AG09319 (cell line): ENCODE data around the gene NAPEPLD.
"Not testable (repeated sequence)": the region's sequence is repeated elsewhere in the genome, so short reads cannot be mapped to it uniquely, and the experiment has no call there.

Experiments used
- DNase-seq: peaks from one replicate; pipeline ENCODE4 v3.0.0-alpha.2; 2010; ENCODE audit warnings: low read depth; ENCODE audit errors: extremely low read depth
- TF ChIP-seq, protein P1 (sequence below): IDR thresholded peaks from 2 replicates; pipeline ENCODE4 v1.5.1; 2011; ENCODE audit warnings: low read depth, mild to moderate bottlenecking, inconsistent platforms, low read length, moderate library complexity

Gene NAPEPLD

DNA sequence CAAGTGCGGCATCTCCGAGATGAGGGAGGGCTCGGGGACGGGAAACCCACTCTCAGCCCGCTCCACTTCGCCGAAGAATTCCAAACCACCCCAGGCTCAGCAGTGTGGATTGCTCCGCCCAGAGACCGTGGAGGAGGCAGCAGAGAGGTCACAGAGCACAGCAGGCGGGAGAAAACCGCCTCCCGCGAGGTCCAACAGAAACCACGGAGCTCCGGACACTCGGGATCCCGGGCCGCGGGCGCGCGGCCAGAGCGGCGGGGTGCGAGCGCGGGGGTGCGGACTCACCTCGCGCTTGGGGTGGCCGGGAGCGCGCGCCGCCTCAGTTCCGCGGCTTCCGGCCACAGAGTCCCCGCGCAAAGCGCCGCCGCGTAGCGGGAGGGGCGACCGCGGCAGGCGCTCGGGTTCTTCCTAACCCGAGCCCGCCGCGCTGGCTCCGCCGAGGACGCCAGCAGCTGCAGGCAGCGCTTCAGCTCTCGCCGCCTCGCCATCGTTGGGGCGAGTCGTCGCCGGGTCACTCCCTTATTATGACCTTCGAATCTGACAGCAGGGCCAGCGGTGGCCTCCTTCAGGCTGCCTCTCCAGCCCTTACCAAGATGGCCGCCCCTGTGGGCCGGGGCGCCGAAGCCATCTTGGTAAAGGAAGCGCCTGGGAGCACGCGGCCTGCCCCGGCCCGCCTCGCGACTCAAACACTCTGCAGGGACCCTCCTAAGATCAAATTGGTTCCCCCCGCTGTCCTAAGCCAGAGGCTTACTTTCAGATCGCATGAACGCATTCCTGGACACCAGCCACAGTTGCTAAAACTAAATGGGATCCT lies at the start of gene NAPEPLD:
TSS of gene NAPEPLD (minus strand) at position 106 of the 814 bp plus-strand sequence. CDS start 20,323 bp downstream, outside the sequence.
- TF ChIP-seq, protein P1, sequence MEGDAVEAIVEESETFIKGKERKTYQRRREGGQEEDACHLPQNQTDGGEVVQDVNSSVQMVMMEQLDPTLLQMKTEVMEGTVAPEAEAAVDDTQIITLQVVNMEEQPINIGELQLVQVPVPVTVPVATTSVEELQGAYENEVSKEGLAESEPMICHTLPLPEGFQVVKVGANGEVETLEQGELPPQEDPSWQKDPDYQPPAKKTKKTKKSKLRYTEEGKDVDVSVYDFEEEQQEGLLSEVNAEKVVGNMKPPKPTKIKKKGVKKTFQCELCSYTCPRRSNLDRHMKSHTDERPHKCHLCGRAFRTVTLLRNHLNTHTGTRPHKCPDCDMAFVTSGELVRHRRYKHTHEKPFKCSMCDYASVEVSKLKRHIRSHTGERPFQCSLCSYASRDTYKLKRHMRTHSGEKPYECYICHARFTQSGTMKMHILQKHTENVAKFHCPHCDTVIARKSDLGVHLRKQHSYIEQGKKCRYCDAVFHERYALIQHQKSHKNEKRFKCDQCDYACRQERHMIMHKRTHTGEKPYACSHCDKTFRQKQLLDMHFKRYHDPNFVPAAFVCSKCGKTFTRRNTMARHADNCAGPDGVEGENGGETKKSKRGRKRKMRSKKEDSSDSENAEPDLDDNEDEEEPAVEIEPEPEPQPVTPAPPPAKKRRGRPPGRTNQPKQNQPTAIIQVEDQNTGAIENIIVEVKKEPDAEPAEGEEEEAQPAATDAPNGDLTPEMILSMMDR, result no peak
- DNase-seq, result peak; percentile 70

DNA sequence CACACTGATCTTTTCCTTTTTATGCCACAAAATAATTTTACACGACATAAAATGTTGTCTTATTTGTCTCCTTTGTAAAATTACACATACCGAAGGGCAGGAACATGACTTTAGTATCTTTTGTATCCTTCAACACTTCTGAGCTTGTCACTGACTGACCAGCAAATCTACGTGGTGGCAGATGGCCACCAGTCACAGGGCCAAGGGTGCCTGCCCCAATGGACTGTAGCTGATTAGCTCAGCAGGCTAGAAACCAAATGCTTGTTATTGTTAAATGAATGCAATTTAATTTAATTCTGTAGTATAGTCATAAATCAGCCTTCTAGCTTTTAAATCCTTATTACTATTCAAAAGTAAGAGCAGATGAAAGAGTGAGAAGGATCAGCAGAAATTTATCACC lies 49.2 kb upstream of the NAPEPLD start:
- not testable (repeated sequence) for DNase-seq

GRCh38 chr7:103195364-103195763 lies 46.5 kb upstream of the NAPEPLD start:
- not testable (repeated sequence) for DNase-seq

DNA sequence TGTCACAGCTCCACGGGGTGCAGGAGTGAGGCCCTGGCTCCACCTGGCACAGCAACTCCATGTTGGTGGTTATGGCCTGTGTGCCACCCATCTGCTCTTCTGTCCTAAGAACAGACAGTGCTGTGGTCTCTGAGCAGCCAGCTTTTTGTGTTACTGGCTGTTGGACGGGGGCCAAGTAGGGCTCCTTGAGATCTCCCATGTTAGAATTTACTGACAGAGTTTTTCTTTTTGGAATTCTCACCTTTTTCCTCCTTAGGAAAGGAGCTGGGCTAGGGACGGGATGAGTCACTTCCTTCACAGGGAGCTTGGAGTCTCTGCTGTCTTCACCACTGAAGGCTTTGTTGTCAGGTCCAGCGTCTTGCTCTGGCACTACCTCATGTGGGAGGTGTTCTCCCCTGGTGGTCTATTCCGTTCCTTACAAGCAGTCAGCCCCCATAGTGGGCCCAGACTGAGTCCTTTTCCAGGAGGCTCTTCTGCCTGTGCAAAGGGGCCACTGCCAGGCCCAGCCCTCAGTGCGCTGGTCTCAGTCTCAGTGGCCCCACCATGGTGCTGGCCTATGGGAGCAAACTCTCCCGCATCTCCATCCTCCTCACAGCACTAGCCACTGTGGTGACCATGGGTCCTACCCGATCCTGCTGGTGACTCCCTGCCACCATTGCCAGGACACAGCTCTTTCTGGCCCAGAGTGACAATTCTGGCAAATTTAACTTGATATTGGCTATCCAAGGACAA lies 23.7 kb upstream of the NAPEPLD start:
- not testable (repeated sequence) for DNase-seq

DNA sequence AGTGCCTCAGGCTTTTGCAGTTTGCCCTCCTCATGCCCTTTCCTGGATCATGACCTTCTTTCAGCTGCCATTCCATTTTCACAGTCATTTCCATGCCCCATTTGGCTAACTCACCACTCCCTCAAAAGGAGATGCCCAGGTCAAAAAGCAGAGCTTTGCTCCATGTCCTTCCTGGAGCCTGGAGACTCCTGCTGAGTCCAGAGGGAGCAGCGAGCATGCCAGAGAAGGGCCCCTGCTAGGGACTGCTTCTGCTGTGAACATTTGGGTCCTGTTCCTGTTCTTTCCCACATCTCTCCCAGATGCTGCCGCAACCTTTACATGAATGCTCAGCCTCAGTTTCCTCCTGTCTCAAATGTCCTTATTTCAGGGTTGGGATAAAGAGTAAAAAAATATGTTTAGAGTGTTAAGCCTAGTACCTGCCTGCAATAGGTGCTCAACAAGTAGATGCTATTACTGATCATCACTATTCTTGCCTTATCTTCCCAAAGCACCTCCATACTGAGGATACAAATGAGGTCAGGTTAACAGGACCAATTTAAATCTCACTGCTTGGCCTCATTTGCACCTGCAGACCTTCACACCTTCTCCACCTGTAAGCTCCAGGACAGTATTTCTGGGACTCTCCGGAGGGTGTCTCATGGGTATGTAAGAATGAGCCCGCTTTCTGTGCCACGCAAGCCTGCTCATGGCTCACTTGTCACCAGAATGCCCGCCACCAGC lies 23.0 kb upstream of the NAPEPLD start:
- DNase-seq, result not testable (repeated sequence)

DNA sequence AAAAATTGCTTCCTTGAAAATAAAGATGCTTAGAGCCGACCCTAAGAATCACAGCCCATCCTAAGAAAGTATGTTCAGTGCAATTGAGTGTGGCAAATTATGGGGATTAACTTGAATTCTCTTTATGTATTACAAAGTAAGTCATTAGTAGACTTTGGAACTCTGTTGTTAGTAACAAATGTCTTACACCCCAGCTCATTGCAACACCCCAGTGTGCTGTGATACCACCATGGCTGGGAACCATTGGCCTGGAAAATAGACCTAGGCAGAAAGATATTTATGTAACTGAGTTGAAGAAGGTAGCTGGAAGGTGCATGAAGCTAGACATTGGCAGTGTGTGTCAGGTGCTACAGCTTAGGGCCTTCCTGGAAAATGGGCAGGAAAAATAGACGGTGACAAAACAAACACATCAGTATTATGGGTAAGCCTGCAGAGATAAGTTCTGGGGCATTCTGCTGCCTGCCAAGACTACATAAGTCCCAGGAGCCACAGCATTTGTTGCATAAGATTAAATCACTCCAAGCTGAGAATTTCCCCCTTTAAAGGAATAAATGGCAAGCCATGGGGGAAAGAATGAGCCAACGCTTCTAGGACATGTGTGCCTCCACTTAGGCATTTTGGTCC lies 18.1 kb upstream of the NAPEPLD start:
- DNase-seq, result not testable (repeated sequence)

DNA sequence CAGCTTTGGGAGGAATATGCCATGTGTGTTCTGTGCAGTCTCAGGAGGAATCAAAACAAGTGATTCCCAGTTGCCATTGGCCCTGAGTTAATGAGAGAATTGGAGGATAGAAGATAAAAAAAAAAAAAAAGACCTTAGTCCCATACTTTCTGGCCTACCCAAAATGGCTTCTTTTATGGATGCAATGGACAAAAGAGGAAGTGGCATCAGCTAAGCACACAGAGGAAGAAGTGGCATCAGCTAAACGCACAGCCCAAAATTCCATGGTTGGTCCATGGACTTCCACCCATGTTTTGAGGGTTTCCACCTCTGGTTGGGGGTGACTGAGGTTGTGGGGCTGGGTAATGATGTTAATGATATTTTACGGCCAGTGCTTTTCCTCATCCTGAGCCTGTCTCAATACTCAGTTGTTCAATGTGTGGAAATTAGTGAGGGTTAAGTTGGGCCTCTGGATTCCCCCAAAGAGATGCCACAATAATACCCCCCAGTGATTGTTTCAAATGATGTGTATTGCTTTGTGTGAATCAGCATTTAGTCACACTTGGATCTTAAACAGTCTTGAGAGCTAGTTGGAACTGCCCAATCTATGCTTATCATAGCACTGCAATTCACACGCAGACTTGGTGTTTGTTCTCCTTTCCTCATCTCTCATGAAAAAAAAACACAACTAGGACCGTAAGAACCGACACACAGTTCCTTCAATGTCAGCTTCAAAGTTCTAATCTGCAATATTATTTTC lies 14.4 kb upstream of the NAPEPLD start:
- not testable (repeated sequence) for DNase-seq

- DNase-seq, result peak; percentile 59
Measured at GRCh38 chr7:103162641-103163040, 13.7 kb upstream of the NAPEPLD start.

DNA sequence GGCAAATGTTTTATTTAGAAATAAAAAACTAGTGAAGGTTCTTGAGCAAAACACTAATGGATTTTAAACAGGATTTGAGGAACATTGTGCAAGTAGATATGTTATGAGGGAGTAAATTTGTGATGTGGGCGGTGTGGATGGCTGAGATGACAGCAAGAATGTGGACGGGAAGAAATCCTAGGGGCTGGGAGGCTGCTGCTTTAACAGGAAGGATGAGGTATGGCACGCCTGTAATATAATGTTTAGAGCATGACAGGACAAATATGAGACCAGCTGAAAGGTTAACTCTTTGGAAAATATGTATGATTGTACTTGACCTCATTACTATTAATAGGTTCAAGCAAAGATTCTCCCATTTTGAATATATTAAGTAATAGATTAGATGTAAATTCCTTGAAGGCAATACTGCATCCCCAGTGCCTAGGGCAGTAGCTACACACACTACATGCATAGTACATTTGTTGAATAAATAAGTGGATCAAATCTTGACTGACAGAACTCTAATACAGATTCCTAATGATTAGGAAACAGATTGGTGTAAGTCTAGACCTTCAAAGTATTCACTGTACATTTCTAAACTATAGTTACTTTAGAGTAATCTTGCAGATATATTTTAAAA lies 13.2 kb upstream of the NAPEPLD start:
- not testable (repeated sequence) for DNase-seq

DNA sequence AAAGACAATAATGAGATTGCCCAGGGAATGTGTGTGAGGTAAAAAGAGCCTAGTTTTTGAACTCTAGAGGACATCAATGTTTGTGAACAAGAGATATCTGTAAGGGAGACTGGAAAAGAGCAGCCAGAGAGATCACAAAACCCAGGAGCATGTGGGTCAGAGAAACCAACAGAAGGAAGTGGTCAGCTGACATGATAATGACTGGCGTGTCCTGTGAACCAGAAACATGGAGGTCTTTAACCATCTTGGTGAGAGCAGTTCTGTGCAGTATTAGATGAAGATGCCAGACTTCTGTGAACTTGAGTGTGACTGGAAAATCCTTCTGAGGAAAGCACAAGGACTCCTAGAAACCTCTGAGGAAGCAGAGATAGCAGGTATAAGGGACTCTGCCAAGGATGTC lies 10.2 kb upstream of the NAPEPLD start:
- not testable (repeated sequence) for DNase-seq

DNA sequence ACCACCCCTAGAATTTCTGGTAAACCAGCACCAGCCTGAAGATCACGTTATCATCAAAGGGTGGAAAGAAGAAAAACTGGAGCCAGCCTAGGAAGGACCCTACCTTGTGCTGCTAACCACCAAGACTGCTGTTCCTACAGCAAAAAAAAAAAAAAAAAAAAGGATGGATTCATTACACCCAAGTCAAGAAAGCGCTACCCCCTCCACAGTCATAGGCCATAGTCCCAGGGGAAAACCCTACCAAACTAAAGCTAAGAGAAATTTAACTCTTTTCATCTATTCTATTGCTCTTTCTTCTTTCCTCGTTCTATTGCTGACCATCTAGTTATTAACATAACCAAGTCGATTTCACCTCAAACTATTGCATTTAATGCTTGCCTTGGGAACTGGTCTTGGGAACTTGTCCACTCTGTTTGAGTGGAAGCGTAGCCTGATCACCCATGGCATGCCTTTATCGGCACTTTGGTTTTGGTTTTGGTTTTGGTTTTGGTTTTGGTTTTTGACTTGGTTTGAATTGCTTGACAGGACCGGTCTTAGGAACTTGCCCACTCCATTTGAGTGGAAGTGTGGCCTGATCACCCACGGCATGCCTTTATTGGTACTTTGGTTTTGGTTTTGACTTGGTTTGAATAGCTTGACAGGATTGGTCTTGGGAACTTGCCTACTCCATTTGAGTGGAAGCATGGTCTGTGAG lies 6.6 kb upstream of the NAPEPLD start:
- not testable (repeated sequence) for DNase-seq

- TF ChIP-seq, protein P1, result no peak
- no peak for DNase-seq
Measured at GRCh38 chr7:103154042-103154441, 5.1 kb upstream of the NAPEPLD start.

DNA sequence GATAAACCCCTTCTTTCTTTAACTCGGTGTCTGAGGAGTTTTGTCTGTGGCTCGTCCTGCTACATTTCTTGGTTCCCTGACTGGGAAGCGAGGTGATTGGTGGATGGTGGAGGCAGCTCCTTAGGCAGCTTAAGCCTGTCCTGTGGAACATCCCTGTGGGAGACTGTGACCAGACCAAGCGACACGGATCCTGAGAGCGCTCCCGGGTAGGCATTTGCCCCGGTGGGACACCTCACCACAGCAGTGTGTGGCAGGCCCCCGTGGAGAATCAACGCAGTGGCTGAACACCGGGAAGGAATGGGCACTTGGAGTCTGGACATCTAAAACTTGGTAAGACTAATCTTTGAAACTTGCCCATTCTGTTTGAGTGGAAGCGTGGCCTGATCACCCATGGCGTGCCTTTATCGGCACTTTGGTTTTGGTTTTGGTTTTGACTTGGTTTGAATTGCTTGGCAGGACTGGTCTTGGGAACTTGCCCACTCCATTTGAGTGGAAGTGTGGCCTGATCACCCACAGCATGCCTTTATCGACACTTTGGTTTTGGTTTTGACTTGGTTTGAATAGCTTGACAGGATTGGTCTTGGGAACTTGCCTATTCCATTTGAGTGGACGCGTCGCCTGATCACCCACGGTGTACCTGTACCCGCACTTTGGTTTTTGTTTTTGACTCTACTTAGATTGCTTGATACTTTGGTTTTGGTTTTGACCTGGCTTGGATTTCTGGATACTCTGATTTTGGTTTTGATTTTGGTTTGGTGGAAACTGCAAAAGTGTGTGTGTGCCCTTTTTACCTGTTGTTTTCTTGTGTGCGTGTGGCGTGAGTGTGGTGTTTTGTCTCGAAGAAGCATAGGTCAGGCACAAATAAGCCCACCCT lies 4.1 kb upstream of the NAPEPLD start:
- DNase-seq, result not testable (repeated sequence)

DNA sequence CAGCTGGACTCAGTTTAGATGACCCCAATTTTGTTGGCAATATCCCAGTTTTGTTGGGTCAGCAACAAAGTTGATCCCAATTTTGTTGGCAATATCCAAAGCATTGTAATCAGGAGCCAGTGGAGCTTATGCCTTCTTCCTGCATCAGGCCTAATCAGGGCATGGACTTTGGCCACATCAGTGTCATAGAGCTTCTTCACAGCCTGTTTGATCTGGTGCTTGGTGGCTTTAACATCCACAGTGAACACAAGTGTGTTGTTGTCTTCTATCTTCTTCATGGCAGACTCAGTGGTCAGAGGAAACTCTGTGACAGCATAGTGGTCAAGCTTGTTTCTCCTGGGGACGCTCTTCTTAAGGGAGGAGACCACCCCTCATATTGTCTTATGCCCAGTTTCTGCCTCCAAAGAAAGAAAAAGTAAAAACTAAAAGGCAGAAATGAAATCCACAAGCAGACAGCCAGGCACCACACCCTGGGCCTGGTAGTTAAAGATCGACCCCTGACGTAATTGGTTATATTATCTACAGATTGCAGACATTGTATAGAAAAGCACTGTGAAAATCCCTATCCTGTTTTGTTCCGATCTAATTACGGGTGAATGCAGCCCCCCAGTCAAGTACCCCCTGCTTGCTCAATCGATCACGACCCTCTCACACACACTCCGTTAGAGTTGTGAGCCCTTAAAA lies 3.2 kb upstream of the NAPEPLD start:
- DNase-seq, result not testable (repeated sequence)
